Pancreas (tissue), 8 donors: ENCODE data around the gene TXNDC11. TPM values are rescaled to one million over a fixed set of nuclear protein-coding genes. Genes with fewer than 3 reads are reported as not detected.

ENCODE experiments used
- polyA plus RNA-seq, 2 donors: library from polyadenylated mRNA; stranded (reverse); fragments of 200-250 nt; gene quantifications; one replicate each; pipeline ENCODE4 v1.2.3, GENCODE V29; 2013
- total RNA-seq, 6 donors: library from RNA; stranded (reverse); fragmentation: NEBNext Ultra II Directional in 4 of 6; extraction: Animal tissue kit (Norgen Biotek cat#: 25700) in 4 of 6; gene quantifications; one replicate each; pipeline versions ENCODE4 v1.2.1 to v1.2.4, GENCODE V29; 2021 to 2023
- donor health status: healthy with polysubstance abuse.
- donor health status: DM: no; HTN: no; CAD: no; lungs with moderate emphysema.
- donor health status: DM: no; HTN: no; CAD: no.
- donor health status: Bipolar disorder and iron deficiency.
- donor health status: DM: yes; HTN: yes; CAD: no.
- donor health status: DM: no; HTN: no; CAD: no.
- donor health status: DM: no; HTN: no; CAD: no.
- donor health status: DM: yes; HTN: yes; CAD: no.

TXNDC11 gene
- total and polyA plus RNA-seq, 8 donors = 28.1 to 80.8 (median 37.1) TPM

Other genes starting within 250 kb of the TXNDC11 start
- gene LITAF, start 155.9 kb downstream of the TXNDC11 start, total RNA-seq = 10 to 100 TPM; 26.9 to 85.3 (median 32.3) TPM
- 10 to 100 TPM; 17.6 to 37.3 TPM for gene LITAF, start 155.9 kb downstream of the TXNDC11 start, polyA plus RNA-seq
- 10 to 100 TPM in 1 of 6 donors, 1 to 10 TPM in 5; 3.9 to 10.6 (median 4.5) TPM for gene SNN, start 74.4 kb downstream of the TXNDC11 start, total RNA-seq
- 1 to 10 TPM; 4.0 to 4.6 TPM for gene SNN, start 74.4 kb downstream of the TXNDC11 start, polyA plus RNA-seq
- 10 to 100 TPM; 23.8 to 34.5 (median 30.2) TPM for gene ZC3H7A, start 54.4 kb upstream of the TXNDC11 start, total RNA-seq
- 10 to 100 TPM; 20.0 to 39.6 TPM for gene ZC3H7A, start 54.4 kb upstream of the TXNDC11 start, polyA plus RNA-seq
- 100 to 1,000 TPM in 2 of 6 donors, 10 to 100 TPM in 4; 73.4 to 148 (median 87.1) TPM for gene RSL1D1, start 108.7 kb upstream of the TXNDC11 start, total RNA-seq
- gene RSL1D1, start 108.7 kb upstream of the TXNDC11 start, polyA plus RNA-seq = 10 to 100 TPM; 32.4 to 61.1 TPM
- 10 to 100 TPM; 41.7 to 65.4 (median 55.3) TPM for gene GSPT1, start 173.1 kb upstream of the TXNDC11 start, total RNA-seq
- 10 to 100 TPM; 11.0 to 25.0 TPM for gene GSPT1, start 173.1 kb upstream of the TXNDC11 start, polyA plus RNA-seq
- 1 to 10 TPM in 5 of 6 donors, under 1 TPM in 1; 0.92 to 5.0 (median 4.1) TPM for gene NPIPB2, start 199.2 kb upstream of the TXNDC11 start, total RNA-seq
- gene NPIPB2, start 199.2 kb upstream of the TXNDC11 start, polyA plus RNA-seq = 1 to 10 TPM; 6.6 to 10.0 TPM
- gene TNFRSF17, start 222.4 kb upstream of the TXNDC11 start, total RNA-seq = 1 to 10 TPM in 1 of 6 donors, under 1 TPM in 1, not detected in 4; 0.32 to 1.7 TPM
- not detected for gene TNFRSF17, start 222.4 kb upstream of the TXNDC11 start, polyA plus RNA-seq
- 10 to 100 TPM in 5 of 6 donors, 1 to 10 TPM in 1; 8.0 to 17.0 (median 11.3) TPM for gene SNX29, start 233.9 kb upstream of the TXNDC11 start, total RNA-seq
- gene SNX29, start 233.9 kb upstream of the TXNDC11 start, polyA plus RNA-seq = 1 to 10 TPM; 3.8 to 3.9 TPM